ENCODE data around the gene TMEM255A.

The TMEM255A gene

DNA sequence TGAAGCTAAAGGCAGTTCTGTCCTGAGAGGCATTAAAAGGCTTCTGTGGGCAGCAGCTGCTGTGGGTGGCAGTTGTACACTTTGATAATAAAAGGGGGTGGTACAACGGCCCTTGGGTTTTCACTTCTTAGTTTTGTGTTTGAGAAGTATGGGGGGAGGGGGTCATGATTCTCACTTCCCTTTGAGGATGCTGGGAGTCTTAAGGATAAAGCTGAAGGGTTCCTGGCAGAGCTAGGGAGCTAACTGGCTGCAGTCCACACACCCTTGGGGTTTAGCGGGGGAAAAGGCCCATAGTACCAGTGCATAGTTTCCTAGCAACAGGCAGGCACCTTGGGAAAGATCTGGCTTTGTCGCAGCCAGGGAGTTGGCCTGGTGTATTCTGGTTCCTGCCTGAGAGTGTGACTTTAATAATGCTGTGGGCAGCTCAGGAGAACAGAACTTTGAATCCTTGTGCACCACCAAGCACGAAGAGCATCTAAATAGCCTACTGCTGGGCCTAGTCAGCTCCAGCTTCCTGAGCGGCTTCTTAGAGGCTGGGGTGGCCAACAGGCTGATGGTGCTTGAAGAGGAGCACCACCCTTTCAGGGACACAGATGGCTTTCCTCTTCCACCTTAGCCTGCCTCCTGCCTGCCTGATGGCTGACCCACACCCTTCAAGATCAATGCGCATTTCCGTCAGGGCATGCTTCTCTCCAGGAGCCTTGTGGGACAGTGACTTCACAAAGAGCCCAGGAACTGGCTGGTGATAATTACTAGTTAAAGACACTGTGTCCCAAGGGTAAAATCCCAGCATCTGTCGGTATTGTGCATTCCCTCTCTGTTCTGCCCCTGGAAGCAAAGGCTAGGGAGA is 48.2 kb downstream of the TMEM255A start:
- no peak for DNase-seq

DNA sequence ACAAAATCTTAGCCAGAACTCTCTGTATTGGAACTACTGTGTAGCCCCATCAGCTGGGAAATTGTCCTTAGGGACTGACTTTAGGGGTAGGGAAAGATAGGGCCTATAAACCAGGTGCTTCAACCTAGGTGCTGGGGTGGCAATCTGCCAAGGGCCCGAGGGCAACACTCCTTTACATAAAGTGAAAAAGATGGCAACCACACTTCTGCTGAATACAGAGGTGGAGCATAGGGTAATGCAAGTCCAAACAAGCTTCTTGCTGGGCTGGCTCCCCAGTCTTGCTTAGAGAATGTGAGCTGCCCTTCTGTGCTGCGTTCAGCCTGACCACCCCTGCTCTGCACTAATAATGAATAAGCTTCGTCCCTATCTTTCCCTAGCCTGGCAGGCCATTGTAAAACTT is 50.9 kb downstream of the TMEM255A start:
- no peak for DNase-seq

GRCh38 chrX:120253784-120254183 is 57.5 kb downstream of the TMEM255A start:
- DNase-seq: no peak

DNA sequence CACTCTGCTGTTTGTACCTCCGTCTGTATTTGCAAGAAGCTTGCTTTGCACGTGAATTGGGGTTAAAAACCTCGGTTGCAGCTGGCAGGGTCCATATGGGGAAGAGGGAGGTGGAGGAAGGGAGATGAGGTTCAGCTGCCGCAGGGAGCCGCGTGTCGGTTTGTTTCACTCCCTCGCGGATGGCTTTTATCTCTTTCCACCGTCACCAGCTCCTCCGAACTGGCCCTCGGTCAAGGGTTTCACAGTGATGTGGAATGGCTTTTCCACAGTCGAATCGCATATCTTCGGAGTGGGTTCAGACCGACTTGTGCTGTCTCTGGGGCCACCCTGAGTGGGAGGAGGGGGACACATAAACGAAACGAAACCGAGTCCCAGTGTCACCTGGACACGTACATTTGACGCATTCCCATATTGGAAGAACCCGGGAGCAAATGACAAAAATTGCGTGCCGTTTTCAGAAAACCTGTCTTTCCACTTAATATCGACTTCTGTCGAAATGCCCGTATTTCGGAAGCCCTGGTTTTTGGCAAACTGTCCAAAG is 59.7 kb downstream of the TMEM255A start:
- DNase-seq: peak; percentile 13

DNA sequence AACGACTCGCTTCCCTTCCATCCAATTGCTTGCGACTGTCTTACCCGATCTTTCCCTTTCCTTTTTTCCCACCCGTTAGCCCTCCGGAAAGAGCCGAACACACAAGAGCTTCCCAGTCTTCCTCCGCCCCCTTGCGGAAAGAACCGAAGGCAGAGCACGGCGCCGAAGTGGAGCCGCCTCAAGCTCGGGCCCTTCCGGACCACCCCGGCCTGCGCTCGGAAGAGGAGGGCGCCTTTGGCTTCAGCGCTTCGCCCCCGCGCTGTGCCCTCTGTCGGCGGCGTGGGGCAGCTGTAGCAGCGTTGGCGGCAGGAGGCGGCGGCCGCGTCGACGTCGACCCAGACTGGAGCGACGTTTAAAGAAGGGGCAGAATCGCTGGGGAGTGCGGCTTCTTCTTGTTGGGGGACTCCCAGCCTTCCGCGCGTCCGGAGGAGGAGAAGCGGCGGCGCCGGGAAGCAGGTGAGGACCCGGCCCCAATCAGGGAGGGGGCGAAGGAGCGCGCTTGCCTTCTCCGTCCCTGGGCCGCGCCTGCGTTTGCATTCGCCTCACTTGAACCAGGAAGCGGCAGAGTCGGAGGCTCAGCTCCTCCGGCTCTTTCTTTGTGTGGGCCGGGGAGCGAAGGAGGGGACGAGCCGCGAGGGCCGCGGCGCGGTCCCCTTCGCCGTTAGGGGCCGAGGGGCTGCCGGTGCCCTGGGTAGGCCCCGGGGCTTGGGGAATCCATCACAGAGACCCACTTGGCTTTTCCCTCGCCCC is 60.6 kb downstream of the TMEM255A start, which contains the start of gene ZBTB33:
TSS of gene ZBTB33 (plus strand) at position 291 of the 750 bp plus-strand sequence. CDS start 2,604 bp downstream, outside the sequence.
- peak; percentile 78 for DNase-seq

- peak; percentile 33 for DNase-seq
Observed at GRCh38 chrX:120244735-120245498, 66.3 kb downstream of the TMEM255A start.

DNA sequence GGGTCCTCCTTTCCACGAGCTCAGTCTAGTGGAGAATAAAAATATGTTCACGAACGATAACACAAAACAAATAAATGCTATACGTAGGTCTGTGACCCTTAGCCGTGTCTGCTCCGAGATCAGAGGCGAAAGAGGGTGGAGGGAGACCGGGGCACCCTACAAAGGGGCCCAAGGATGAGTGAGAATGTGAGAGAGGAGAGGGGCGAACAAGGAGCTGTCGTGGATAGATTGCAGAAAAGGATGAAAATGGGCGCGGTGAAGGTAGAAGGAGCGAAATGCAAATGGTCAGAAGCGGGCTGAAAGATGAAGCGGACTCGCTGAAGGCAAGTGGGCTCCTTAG is 66.9 kb downstream of the TMEM255A start:
- no peak for DNase-seq

DNA sequence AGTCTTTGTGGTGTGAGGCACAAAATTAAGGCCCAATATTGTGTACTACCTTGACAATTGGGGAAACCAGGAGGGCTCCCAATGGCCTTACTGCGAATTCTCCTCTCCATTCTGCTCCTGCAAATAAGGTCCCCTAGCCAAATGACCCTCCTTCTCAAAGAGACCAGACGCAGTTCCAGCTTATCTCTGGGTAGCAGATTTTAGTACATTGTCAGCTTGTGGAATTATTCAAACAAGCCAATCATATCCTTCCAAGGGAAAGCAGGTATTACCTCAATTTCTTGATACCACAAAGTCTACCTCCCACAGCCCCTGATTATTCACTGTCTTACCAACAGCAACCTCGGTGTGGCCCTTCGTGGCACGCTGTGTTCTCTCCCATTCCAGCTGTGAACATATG is 68.4 kb downstream of the TMEM255A start:
- DNase-seq: no peak

DNA sequence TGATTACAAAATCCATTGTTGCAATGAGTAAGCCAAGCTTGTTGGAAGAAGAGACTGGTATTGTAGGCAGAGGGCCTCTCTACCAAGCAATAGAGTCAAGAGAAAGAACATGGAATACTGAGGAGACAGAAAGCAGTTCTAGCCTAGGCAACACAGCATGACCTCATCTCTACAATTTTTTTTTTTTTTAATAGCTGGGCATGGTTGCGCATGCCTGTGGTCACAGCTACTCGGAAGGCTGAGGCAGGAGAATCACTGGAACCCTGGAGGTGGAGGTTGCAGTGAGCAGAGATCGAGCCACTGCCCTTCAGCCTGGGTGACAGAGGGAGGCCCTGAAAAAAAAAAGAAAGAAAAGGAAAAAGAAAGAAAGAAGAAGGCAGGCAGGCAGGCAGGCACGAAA is 72.3 kb downstream of the TMEM255A start:
- DNase-seq: no peak

DNA sequence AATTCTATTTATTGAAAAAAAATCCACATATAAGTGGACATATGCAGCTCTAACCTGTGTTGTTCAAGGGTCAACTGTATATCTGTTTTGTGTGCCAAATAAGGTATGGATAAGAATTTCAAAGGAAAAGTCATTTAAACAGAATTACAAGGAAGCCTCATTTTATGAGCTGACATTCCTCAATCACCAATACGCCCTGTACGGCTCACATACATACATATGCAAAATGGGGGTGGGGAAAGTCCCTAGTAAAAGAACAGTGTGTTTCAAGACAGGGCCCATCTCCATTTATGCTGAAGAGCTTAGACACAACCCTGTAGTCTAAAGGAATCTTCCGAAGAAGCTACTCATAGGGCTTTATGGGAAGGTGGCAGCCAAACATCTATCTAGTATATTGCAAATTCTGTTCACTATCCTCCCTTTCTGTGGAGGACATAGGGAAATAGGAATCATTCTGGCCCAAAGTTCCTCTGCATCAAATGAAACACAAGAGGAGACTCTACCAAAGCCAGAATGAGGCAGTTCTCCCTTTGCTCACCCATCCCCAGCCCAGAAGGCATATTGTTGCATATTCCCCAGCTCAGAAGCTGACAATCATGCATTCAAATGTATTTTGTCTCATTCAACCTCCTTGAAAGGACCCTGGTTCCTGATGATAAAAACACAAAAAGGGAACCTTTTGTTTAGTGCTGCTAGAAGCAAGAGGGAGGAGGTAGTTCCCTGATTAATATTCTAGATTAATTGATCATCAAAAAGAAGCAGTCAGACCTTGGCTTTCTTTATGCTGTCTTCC is 74.4 kb downstream of the TMEM255A start:
- no peak for DNase-seq

DNA sequence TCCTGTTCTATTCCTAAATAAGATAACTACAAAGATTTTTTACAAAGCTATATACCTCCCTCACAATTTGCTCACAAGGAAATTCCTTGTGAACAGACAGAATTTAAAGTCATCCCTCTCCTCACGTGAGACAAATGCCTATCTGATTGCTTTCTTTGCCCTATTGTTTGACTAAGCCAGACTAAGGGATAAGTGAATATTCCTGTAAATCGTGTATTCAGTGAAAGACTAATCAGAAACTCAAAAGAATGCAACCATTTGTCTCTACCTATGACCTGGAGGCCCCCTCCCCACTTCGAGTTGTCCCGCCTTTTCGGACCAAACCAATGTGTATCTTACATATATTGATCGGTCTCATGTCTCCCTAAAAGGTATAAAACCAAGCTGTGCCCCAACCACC is 76.0 kb downstream of the TMEM255A start:
- DNase-seq: no peak

DNA sequence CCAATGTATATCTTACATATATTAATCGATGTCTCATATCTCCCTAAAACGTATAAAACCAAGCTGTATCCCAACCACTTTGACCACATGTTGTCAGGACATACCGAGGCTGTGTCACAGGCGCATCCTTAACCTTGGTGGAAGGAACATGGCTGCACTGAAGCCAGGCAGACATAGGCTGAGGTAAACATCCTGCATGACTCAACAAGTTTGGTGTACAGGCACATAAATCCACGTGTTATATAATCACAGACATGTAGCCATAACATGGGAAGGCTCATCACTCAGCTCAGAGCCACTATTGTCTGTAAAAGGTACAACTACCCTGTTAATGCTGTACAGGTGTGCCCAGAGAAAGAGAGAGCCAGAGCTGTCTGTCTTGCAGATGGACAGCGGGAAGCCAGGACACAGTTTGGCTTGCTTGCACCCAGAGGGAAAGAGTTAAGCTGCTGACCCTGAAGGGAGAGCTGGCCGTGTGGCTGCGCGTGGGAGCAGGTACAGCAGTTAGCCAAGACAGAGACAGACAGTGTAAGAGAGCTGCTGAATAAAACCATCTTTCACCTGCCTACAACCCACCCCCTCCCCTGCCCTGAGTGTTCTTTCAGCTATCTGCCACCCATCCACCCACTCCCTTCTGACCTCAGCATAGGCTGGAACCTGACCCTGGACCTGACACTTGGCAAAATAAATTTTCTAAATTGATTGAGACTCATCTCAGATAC is 82.9 kb downstream of the TMEM255A start:
- DNase-seq: no peak

DNA sequence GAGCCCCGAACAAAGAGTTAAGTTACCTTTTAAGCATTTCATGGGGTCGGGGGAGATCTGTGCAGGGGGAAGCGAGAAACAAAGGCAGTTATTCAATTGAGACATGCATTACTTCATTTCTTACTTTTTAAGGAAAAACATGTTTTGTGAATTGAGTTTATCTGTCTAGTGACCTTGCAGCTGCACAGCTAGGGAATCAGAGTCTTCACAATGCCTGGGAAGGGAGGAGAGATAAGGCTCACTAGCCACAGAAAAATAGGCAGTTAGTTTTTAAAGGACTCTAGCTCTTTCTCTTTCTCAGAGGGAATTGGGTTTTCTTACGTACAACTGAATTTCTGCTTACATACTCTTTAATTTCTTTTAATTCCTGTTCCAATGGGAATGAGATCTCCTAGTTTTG is 86.9 kb downstream of the TMEM255A start:
- DNase-seq: no peak

GRCh38 chrX:120223374-120223773 is 87.9 kb downstream of the TMEM255A start:
- no peak for DNase-seq

DNA sequence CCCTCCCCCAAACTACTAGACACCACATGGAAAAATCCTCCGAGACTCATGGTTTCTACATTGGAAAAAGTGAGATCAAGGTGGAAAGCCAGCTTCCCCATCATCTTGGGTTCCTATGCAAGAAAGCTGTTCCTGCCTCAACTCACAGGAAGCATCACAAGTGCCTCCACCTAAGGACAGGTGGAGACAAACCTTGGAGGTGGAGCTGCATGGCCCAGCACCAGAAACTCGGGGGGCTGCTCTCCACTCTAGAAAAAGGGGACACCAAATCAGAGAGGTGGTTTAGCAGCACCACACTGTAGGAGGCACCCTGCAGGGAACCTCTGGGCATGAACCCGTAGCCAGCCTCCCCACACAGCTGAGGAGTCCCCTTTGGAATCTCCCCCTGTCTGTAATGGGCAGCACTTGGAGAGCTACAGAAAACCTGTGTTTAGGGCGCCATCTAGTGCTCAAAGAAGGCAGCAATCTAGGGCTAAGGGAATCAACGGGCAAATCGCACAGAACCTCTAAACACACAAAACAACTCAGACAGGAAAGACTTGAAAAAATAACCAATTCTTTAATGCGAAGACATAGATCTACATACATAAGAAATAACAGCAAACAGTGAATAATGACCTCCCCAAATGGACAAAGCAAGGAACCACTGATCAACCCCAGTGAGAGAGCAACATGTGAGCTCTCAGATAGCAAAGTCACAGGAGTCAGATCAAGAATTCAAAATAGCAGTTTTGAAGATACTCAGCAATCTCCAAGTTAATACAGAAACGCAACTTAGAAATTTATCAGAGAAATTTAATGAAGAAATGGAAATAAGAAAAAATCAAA is 97.6 kb downstream of the TMEM255A start:
- DNase-seq: no peak
